B cell (primary cell): ENCODE results near the gene MLLT3. TPM values are rescaled to one million over a fixed set of nuclear protein-coding genes. Genes with fewer than 3 reads are reported as not detected.

Source experiments
- ATAC-seq: fragments of 200-7000 bp; cut with Tn5 transposase; one replicate; pipeline ENCODE4 v1.10.0; 2021; ENCODE audit warnings: low read depth, mild to moderate bottlenecking, moderate number of reproducible peaks, moderate library complexity
- CTCF ChIA-PET: fragments of 350-600 bp; sonication (Branson Sonifier 250); formaldehyde crosslinking; loops from one replicate; lab custom pipeline; 2021; ENCODE audit warnings: antibody characterized with exemption, inconsistent platforms; lab: Charles Lee
- POLR2A ChIA-PET: fragments of 350-600 bp; sonication (Branson Sonifier 250); formaldehyde crosslinking; loops from one replicate; lab custom pipeline; 2021; ENCODE audit warnings: antibody characterized with exemption; lab: Charles Lee
- DNase-seq: peaks from one replicate; pipeline ENCODE4 v3.0.0; 2013
- H2AFZ ChIP-seq: 2 replicates; pipeline ENCODE4 v1.6.1; 2012; ENCODE audit warnings: mild to moderate bottlenecking, low read depth, low read length; ENCODE audit not compliant: insufficient read depth, poor library complexity, severe bottlenecking
- H3K27ac ChIP-seq, 2 donors: 1 replicate in 1 of 2; 2 replicates in 1 of 2; pipeline ENCODE4 v1.5.1; 2012 to 2013; ENCODE audit warnings: low read length in 2 of 2, mild to moderate bottlenecking in 2 of 2, moderate library complexity in 1 of 2
- H3K27me3 ChIP-seq, 4 experiments: fragments of 200-600 bp in 1 of 4; sonication (generic) in 1 of 4; replicated peaks in 1 of 4; 1 replicate in 2 of 4; 2 replicates in 2 of 4; pipeline versions ENCODE4 v1.6.1 to v1.7.0; 2013 to 2016; ENCODE audit warnings: low read length in 3 of 4, mild to moderate bottlenecking in 2 of 4, mixed read lengths in 1 of 4, moderate library complexity in 1 of 4; ENCODE audit not compliant: insufficient read depth in 4 of 4, control insufficient read depth in 3 of 4; ENCODE audit errors: control extremely low read depth in 1 of 4
- H3K36me3 ChIP-seq, 2 experiments: replicated peaks in 1 of 2; 1 replicate in 1 of 2; 2 replicates in 1 of 2; pipeline versions ENCODE4 v1.6.1 to v1.7.1; 2013; ENCODE audit warnings: low read length in 1 of 2; ENCODE audit not compliant: insufficient read depth in 2 of 2, control insufficient read depth in 1 of 2; ENCODE audit errors: control extremely low read depth in 1 of 2, extremely low read depth in 1 of 2
- H3K4me1 ChIP-seq, 2 donors: fragments of 200-600 bp in 1 of 2; sonication (generic) in 1 of 2; 1 replicate in 1 of 2; 2 replicates in 1 of 2; pipeline versions ENCODE4 v1.5.1 to v1.6.1; 2013 to 2017; ENCODE audit warnings: low read length in 2 of 2; ENCODE audit not compliant: control insufficient read depth in 2 of 2, insufficient read depth in 2 of 2
- H3K4me2 ChIP-seq: replicated peaks from 2 replicates; pipeline ENCODE3; 2012; ENCODE audit warnings: mild to moderate bottlenecking, low read depth, low read length; ENCODE audit not compliant: poor library complexity, severe bottlenecking
- H3K4me3 ChIP-seq, 5 experiments: fragments of 200-600 bp in 1 of 5; sonication (generic) in 1 of 5; 1 replicate in 3 of 5; 2 replicates in 2 of 5; pipeline versions ENCODE4 v1.5.1 to v1.7.0; 2011 to 2016; ENCODE audit warnings: low read length in 4 of 5, mild to moderate bottlenecking in 4 of 5, low read depth in 2 of 5, control low read depth in 1 of 5, moderate library complexity in 1 of 5; ENCODE audit not compliant: insufficient read depth in 1 of 5; ENCODE audit errors: control extremely low read depth in 1 of 5, extremely low read depth in 1 of 5
- H3K79me2 ChIP-seq: fragments of 200-600 bp; sonication (generic); one replicate; pipeline ENCODE4 v1.6.0; 2016; ENCODE audit warnings: low read length; ENCODE audit not compliant: control insufficient read depth, insufficient read depth
- H3K9ac ChIP-seq: fragments of 200-600 bp; sonication (generic); 2 replicates; pipeline ENCODE4 v1.6.1; 2017; ENCODE audit warnings: mild to moderate bottlenecking, low read length, moderate library complexity
- H3K9me3 ChIP-seq, 3 donors: one replicate each; pipeline versions ENCODE4 v1.6.1 to v1.7.1; 2013; ENCODE audit warnings: low read length in 2 of 3; ENCODE audit not compliant: control insufficient read depth in 2 of 3, insufficient read depth in 1 of 3; ENCODE audit errors: control extremely low read depth in 1 of 3
- H4K20me1 ChIP-seq: 2 replicates; pipeline ENCODE4 v1.6.0; 2012; ENCODE audit warnings: mild to moderate bottlenecking, low read length; ENCODE audit not compliant: insufficient read depth, control insufficient read depth, poor library complexity, severe bottlenecking
- H3K27ac Mint-ChIP-seq: one replicate; pipeline ENCODE4 v1.8.0; 2021; ENCODE audit warnings: mixed read lengths
- H3K27me3 Mint-ChIP-seq: one replicate; pipeline ENCODE4 v1.8.0; 2021; ENCODE audit warnings: mixed read lengths
- H3K4me1 Mint-ChIP-seq: one replicate; pipeline ENCODE4 v1.8.0; 2021; ENCODE audit warnings: mixed read lengths
- H3K4me3 Mint-ChIP-seq: one replicate; pipeline ENCODE4 v1.8.0; 2021; ENCODE audit warnings: mixed read lengths
- H3K9me3 Mint-ChIP-seq: one replicate; pipeline ENCODE4 v1.8.0; 2022; ENCODE audit warnings: mixed read lengths; ENCODE audit not compliant: insufficient read depth
- CTCF ChIP-seq: fragments of 200-600 bp; IDR thresholded peaks from one replicate; pipeline ENCODE4 v1.8.0; 2022; ENCODE audit warnings: antibody characterized with exemption, mild to moderate bottlenecking
- EZH2 ChIP-seq: IDR thresholded peaks from 2 replicates; pipeline ENCODE4 v1.6.1; 2012; ENCODE audit warnings: borderline replicate concordance, low read depth, mild to moderate bottlenecking, moderate library complexity, low read length; ENCODE audit not compliant: insufficient read depth, poor library complexity, severe bottlenecking
- WGBS: methylation state at CpG from one replicate; pipeline ENCODE4 v1.1.5; 2013; ENCODE audit warnings: missing lambda C conversion rate; ENCODE audit not compliant: insufficient coverage; 5-methylcytosine and 5-hydroxymethylcytosine counted together
- intact Hi-C: fragments of 100-400 bp; cut with micrococcal nuclease; formaldehyde crosslinking; loops from one replicate; pipeline ENCODE4 v1.10.0; 2022
- polyA plus RNA-seq: library from polyadenylated mRNA; depleted of rRNA; stranded (reverse); fragments of >200 nt; gene quantifications from 2 replicates; pipeline ENCODE4 v1.2.3, GENCODE V29; 2012
- total RNA-seq, 2 donors: library from RNA; stranded (reverse); fragments of 120-200 nt in 1 of 2; gene quantifications; 1 replicate in 1 of 2; 2 replicates in 1 of 2; pipeline versions ENCODE4 v1.2.3 to v1.2.4, GENCODE V29; 2013 to 2022

The MLLT3 gene
- total and polyA plus RNA-seq, 2 donors (not counting 1 experiment from before 2014, with no cell fraction given), result 3.4 to 3.6 TPM

GRCh38 chr9:20646656-20647055 lies 24.4 kb upstream of the MLLT3 start:
- no peaks in the 10 kb centered on the region for H3K4me1 ChIP-seq
- H3K4me2 ChIP-seq, result no peak overlapping the region
- no peak overlapping the region for H3K27ac ChIP-seq
- no peak overlapping the region for H3K9ac ChIP-seq
- Mint-ChIP-seq H3K9me3 (no peaks in the 10 kb centered on the region), H3K27me3 (peaks cover 49% of the 10 kb centered on the region), H3K4me3 (no peak overlapping the region), H3K4me1 (no peaks in the 10 kb centered on the region), H3K27ac (no peak overlapping the region)
- no peaks in the 10 kb centered on the region for H3K9me3 ChIP-seq
- no peak for DNase-seq
- H3K79me2 ChIP-seq, result no peaks in the 10 kb centered on the region
- ChIA-PET POLR2A (no interaction called here), CTCF (interaction anchor here (0.5 kb wide), 1 partner anchor 1484 kb away, joined by 4 read pairs; no protein-coding TSS in a partner anchor)
- TF ChIP-seq CTCF, result no peak
- no peak for TF ChIP-seq EZH2
- no peak overlapping the region for H2AFZ ChIP-seq
- intact Hi-C loops, result no loop called here
- 88% methylated on average over 1 of the region's 4 CpGs for WGBS
- H3K27me3 ChIP-seq, result peaks cover 0 to 26% (median 8%) of the 10 kb centered on the region in 4 experiments
- H3K4me3 ChIP-seq, result no peak overlapping the region
- H4K20me1 ChIP-seq, result no peaks in the 10 kb centered on the region
- no peaks in the 10 kb centered on the region for H3K36me3 ChIP-seq
- ATAC-seq, result no peak

- ChIA-PET POLR2A (no interaction called here), CTCF (no interaction called here)
- 100% methylated on average over 2 of the region's 3 CpGs for WGBS
- Histone ChIP-seq H3K4me3 (no peak overlapping the region), H3K27me3 (peaks cover 0 to 26% (median 11%) of the 10 kb centered on the region in 4 experiments), H4K20me1 (no peaks in the 10 kb centered on the region), H3K9me3 (no peaks in the 10 kb centered on the region), H3K79me2 (no peaks in the 10 kb centered on the region), H3K36me3 (no peaks in the 10 kb centered on the region), H3K4me1 (peaks cover 6 to 8% of the 10 kb centered on the region in 2 donors), H3K27ac (no peak overlapping the region), H3K4me2 (no peak overlapping the region), H2AFZ (no peak overlapping the region), H3K9ac (no peak overlapping the region)
- Mint-ChIP-seq H3K4me1 (peaks cover 8% of the 10 kb centered on the region), H3K9me3 (no peaks in the 10 kb centered on the region), H3K4me3 (no peak overlapping the region), H3K27ac (no peak overlapping the region), H3K27me3 (peaks cover 41% of the 10 kb centered on the region)
- TF ChIP-seq CTCF (no peak), EZH2 (no peak)
- DNase-seq (no peak), ATAC-seq (no peak)
- intact Hi-C loops, result loop anchor here (5.0 kb wide), 1 partner anchor 39 kb away; the partner anchor contains the start of gene FOCAD
Measured at GRCh38 chr9:20643660-20644059, 21.4 kb upstream of the MLLT3 start.
